AG10803 (cell line): ENCODE data around the gene GFPT2.

ENCODE experiments used
- DNase-seq: peaks from one replicate; pipeline ENCODE4 v3.0.0; 2010; ENCODE audit warnings: low read depth
- H3K4me3 ChIP-seq: 2 replicates; pipeline ENCODE4 v1.5.1; 2011; ENCODE audit warnings: mild to moderate bottlenecking, low read length, control low read depth
- TF ChIP-seq, protein P1 (sequence below): conservative IDR thresholded peaks from 2 replicates; pipeline ENCODE4 v1.5.1; 2011; ENCODE audit warnings: mild to moderate bottlenecking, low read length, control low read depth, inconsistent platforms

GFPT2 gene

DNA sequence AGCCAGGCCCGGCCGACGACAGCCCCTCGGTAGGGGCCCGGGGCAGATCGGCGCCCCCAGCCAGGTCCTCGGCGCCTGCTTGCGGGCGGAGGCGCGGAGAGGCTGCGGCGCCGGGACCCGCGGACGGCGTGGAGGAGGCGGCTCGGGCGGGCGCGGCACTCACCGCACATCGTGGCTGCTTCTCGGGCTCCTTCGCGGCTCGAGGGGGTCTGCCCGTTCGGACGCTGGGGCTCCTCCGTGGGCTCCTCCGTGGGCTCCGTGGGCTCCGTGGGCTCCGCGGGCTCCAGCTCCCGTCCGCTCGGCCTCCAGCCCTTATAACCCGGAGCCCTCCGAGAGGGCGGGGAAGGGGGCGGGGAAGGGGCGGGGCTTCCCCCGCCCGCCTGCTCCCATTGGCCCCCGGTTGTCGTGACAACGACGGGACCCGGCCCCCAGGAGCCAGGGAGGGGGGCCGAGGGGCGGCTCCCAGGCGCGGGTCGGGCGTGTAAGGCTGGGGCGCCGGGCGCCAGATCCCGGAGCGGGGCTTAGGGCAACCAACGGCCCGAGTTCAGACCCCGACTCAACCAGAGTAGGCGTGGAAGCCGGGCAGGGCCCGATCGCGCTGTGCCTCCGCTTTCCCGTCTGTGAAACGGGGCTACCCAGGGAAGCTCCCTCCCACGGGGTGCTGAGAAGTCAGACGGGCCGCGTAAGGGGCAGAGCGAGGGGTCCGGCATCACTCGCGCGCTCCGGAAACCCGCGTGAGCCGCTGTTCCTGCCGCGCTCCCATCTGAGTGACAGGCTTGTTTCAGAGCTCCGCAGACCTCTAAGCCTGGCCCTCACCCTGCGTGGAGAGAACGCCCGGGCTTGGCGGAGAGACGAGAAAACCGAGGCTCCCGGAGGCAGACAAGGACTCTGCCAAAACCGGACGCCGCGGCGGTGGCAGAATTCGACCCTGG lies at the start of gene GFPT2:
Gene GFPT2 (minus strand): TSS at position 289 of the 932 bp plus-strand sequence. CDS start 119 bp downstream, at position 170.
- peak within 1 kb of the TSS; percentile 79 for H3K4me3 ChIP-seq
- DNase-seq: peak; percentile 74
- TF ChIP-seq, protein P1, sequence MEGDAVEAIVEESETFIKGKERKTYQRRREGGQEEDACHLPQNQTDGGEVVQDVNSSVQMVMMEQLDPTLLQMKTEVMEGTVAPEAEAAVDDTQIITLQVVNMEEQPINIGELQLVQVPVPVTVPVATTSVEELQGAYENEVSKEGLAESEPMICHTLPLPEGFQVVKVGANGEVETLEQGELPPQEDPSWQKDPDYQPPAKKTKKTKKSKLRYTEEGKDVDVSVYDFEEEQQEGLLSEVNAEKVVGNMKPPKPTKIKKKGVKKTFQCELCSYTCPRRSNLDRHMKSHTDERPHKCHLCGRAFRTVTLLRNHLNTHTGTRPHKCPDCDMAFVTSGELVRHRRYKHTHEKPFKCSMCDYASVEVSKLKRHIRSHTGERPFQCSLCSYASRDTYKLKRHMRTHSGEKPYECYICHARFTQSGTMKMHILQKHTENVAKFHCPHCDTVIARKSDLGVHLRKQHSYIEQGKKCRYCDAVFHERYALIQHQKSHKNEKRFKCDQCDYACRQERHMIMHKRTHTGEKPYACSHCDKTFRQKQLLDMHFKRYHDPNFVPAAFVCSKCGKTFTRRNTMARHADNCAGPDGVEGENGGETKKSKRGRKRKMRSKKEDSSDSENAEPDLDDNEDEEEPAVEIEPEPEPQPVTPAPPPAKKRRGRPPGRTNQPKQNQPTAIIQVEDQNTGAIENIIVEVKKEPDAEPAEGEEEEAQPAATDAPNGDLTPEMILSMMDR: no peak

DNA sequence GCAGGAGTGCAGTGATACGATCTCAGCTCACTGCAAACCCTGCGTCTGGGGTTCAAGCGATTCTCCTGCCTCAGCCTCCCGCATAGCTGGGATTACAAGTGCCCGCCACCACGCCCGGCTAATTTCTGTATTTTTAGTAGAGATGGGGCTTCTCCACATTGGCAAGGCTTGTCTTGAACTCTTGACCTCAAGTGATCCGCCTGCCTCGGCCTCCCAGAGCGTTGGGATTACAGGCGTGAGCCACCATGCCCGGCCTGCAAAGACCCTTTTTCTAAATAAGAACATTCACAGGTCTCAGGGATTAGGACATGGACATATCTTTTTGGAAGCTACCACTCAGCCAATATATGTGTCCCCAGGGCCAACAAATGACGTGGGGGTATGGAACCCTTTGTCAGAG lies 49.6 kb upstream of the GFPT2 start:
- TF ChIP-seq, protein P1: no peak
- no peak overlapping the region for H3K4me3 ChIP-seq
- DNase-seq: no peak

DNA sequence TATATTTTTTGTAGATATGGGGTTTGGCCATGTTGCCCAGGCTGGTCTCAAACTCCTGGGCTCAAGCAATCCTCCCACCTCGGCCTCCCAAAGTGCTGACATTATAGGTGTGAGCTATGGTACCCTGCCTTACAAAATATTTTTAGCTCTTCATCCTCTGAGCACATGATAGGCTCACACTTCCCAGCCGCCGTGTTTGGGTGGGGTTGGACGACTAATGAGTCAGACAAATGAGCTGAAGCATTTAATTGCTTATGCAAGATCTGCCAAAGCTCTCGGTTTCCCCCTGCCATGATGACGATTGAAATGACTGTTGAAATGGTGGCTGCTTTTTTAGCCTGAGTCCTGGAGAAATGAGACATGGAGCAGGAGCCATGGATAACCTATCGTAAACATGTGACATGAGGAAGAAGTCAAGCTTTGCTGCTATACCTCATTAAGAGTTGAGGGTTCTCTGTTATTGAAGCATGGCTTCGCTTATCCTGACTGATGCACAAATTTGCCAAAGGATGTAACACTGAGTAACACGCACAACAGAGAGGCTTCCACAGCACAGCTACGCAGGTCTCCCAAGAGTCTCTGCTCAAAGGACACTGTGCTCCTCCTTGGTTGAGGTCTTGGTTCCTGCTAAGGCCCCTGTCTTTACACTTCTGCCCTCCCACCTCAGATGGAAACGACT lies 48.2 kb upstream of the GFPT2 start:
- TF ChIP-seq, protein P1: no peak
- no peak overlapping the region for H3K4me3 ChIP-seq
- no peak for DNase-seq

DNA sequence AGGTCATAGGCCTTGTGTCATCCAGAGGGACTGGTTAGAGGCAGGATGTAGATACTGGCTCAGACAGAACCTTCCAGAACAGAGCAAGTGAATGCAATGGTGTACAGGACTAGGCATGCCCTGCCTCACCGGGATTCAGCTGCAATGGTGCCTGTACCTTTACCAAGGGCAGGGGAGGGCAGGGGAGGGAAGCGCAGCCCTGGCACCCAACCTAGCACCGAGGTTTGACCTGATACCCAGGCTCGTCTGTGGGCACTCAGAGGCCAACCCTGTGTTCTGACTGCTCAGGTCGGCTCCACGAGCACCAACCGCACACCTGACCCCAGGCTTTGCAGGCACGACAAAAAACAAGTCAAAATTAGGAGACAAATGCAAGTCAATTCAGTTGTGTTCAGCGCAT lies 47.3 kb upstream of the GFPT2 start:
- H3K4me3 ChIP-seq: no peak overlapping the region
- TF ChIP-seq, protein P1: no peak
- DNase-seq: no peak

DNA sequence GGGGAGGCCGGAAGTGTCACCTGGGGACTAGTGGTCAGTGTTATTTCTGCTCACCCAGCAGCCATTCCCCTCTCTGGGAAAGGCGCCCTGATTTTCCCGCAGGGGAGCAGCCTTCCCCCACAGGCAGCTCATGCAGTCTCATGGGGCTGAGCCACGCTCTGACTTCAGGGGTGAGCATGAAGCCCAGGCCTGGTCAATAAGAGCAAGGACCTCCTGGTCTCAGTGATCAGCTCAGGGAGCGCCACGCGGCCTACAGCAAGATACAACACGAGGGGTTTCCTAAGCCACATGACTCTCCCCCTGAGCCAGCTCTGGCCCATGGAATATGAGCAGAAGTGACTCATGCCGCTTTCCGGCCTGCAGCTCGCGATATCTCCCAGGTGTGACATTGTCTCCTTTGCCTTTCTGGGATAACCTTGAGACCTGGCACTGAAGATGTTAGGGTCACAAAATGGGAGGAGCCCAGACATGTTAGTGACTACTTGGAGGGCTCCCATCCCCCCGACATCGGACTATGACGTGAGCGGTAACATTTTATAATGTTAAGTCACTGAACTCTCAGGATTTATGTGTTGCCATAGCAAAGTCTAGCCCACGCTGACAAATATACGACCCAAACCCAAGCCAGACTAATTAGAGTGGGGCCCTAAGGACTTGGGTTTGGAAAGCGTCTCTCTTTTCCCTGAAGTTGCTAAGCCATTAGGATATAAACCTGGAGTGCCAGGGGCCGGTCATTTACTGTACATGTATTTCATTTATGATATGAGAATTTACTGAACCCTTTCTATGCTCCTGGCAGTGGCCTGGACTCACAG lies 46.5 kb upstream of the GFPT2 start:
- no peak overlapping the region for H3K4me3 ChIP-seq
- TF ChIP-seq, protein P1: no peak
- no peak for DNase-seq

DNA sequence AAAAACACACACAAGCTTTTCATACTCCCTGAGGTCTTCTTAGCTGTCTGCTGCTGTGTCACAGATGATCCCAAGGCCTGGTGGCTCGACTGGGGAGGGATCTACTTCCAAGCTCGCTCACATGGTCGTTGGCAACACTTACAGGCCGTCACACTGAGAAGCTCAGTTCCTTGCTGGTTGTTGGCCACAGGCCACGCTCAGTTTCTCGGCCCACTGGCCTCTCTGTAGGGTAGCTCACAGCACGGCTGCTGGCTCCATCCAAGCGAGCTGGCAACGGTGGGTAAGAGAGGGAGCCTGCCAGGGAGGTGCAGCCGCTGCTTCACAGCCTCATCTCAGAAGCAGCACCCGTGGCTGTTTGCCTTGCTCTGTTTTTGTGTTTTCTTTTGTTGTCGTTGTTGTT lies 43.8 kb upstream of the GFPT2 start:
- H3K4me3 ChIP-seq: no peak overlapping the region
- TF ChIP-seq, protein P1: no peak
- no peak for DNase-seq
